Measurements from ENCODE around the gene SYT7. TPM values are rescaled to one million over a fixed set of nuclear protein-coding genes. Genes with fewer than 3 reads are reported as not detected.

Gene SYT7
- polyA plus RNA-seq, 1 donor (not counting 4 experiments of a cell fraction or from before 2014, with no cell fraction given), result 2.6 TPM

- Histone ChIP-seq H3K9me3 (ENCODE audit: control insufficient read depth, low read depth, low read length) (no peaks in the 10 kb centered on the region), H3K9ac (ENCODE audit: control insufficient read depth, extremely low read depth, insufficient read depth, low read length) (no peak overlapping the region)
- dilution Hi-C loops (cut with MboI; ENCODE audit: extremely low pct_ligation_motif_present, low sequenced_read_pairs), result no loop called here
Observed at GRCh38 chr11:61596990-61597389, 16.1 kb upstream of the SYT7 start.

DNA sequence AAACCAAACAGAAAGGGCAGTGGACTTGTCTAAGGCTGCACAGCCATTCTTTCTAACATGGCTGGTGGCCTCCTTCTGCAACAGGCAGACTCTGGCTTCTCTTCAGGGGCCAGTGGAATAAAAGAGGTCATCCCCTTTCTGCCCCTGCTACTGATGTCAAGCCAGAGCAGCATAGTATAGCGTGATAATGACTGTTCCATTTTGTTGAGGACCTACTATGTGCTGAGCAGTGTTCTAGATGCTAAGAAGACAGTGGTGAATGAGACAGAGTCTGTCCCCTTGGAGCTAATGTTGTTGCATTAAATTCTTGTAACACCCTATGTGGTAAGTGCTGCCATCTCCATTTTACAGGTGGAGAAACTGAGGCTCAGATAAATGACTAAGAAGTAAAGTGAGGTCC lies 15.7 kb upstream of the SYT7 start:
- Histone ChIP-seq H4K20me1 (ENCODE audit: control insufficient read depth, extremely low read depth, insufficient read depth, low read length) (no peaks in the 10 kb centered on the region), H3K27me3 (ENCODE audit: control insufficient read depth, extremely low read depth, insufficient read depth, low read length) (peaks cover 15% of the 10 kb centered on the region), H3K4me2 (ENCODE audit: control insufficient read depth, extremely low read depth, insufficient read depth, low read depth, low read length) (no peak overlapping the region), H3K27ac (ENCODE audit: control insufficient read depth, insufficient read depth, low read length) (no peak overlapping the region), H3K4me3 (ENCODE audit: control insufficient read depth in 2 of 3, extremely low read depth in 1 of 3, insufficient read depth in 2 of 3, low read depth in 1 of 3, low read length in 3 of 3) (no peak overlapping the region), H3K9me1 (ENCODE audit: control insufficient read depth, extremely low read depth, insufficient read depth, low read length) (no peaks in the 10 kb centered on the region), H2AFZ (ENCODE audit: control insufficient read depth, low read length) (no peak overlapping the region), H3K9ac (ENCODE audit: control insufficient read depth, extremely low read depth, insufficient read depth, low read length) (no peak overlapping the region), H3K36me3 (ENCODE audit: control insufficient read depth in 2 of 2, extremely low read depth in 1 of 2, insufficient read depth in 2 of 2, low read length in 2 of 2) (no peaks in the 10 kb centered on the region), H3K4me1 (ENCODE audit: control insufficient read depth, extremely low read depth, insufficient read depth, low read length) (peaks cover 12% of the 10 kb centered on the region), H3K9me3 (ENCODE audit: control insufficient read depth, low read depth, low read length) (no peaks in the 10 kb centered on the region), H3K79me2 (ENCODE audit: control insufficient read depth, insufficient read depth, low read length) (no peaks in the 10 kb centered on the region)
- TF ChIP-seq, protein P1, sequence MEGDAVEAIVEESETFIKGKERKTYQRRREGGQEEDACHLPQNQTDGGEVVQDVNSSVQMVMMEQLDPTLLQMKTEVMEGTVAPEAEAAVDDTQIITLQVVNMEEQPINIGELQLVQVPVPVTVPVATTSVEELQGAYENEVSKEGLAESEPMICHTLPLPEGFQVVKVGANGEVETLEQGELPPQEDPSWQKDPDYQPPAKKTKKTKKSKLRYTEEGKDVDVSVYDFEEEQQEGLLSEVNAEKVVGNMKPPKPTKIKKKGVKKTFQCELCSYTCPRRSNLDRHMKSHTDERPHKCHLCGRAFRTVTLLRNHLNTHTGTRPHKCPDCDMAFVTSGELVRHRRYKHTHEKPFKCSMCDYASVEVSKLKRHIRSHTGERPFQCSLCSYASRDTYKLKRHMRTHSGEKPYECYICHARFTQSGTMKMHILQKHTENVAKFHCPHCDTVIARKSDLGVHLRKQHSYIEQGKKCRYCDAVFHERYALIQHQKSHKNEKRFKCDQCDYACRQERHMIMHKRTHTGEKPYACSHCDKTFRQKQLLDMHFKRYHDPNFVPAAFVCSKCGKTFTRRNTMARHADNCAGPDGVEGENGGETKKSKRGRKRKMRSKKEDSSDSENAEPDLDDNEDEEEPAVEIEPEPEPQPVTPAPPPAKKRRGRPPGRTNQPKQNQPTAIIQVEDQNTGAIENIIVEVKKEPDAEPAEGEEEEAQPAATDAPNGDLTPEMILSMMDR (optimal IDR thresholded peaks at IDR 0.05 in 1 of 3, IDR thresholded peaks at IDR 0.05 in 1 of 3, conservative IDR thresholded peaks at IDR 0.05 in 1 of 3; ENCODE audit: extremely low read depth in 1 of 3, insufficient read depth in 2 of 3, low read length in 3 of 3), result no peak
- no peak for TF ChIP-seq EZH2 (IDR thresholded peaks at IDR 0.05; ENCODE audit: low read length)
- DNase-seq (ENCODE audit: low read depth, low spot score) (no peak), FAIRE-seq (no peak)
- dilution Hi-C loops (cut with MboI; ENCODE audit: extremely low pct_ligation_motif_present, low sequenced_read_pairs), result no loop called here

More at GRCh38 chr11:61596990-61597389, 16.1 kb upstream of the SYT7 start:
- peaks cover 12% of the 10 kb centered on the region for H3K4me1 ChIP-seq (ENCODE audit: control insufficient read depth, extremely low read depth, insufficient read depth, low read length)
- peaks cover 11% of the 10 kb centered on the region for H3K27me3 ChIP-seq (ENCODE audit: control insufficient read depth, extremely low read depth, insufficient read depth, low read length)
- no peaks in the 10 kb centered on the region for H3K79me2 ChIP-seq (ENCODE audit: control insufficient read depth, insufficient read depth, low read length)
- H4K20me1 ChIP-seq (ENCODE audit: control insufficient read depth, extremely low read depth, insufficient read depth, low read length), result no peaks in the 10 kb centered on the region
- FAIRE-seq (no peak), DNase-seq (ENCODE audit: low read depth, low spot score) (no peak)
- no peak overlapping the region for H3K4me3 ChIP-seq (ENCODE audit: control insufficient read depth in 2 of 3, extremely low read depth in 1 of 3, insufficient read depth in 2 of 3, low read depth in 1 of 3, low read length in 3 of 3)
- TF ChIP-seq, protein P1 (optimal IDR thresholded peaks at IDR 0.05 in 1 of 3, IDR thresholded peaks at IDR 0.05 in 1 of 3, conservative IDR thresholded peaks at IDR 0.05 in 1 of 3; ENCODE audit: extremely low read depth in 1 of 3, insufficient read depth in 2 of 3, low read length in 3 of 3), result no peak
- TF ChIP-seq EZH2 (IDR thresholded peaks at IDR 0.05; ENCODE audit: low read length), result no peak
- H2AFZ ChIP-seq (ENCODE audit: control insufficient read depth, low read length), result no peak overlapping the region
- no peak overlapping the region for H3K27ac ChIP-seq (ENCODE audit: control insufficient read depth, insufficient read depth, low read length)
- H3K9me1 ChIP-seq (ENCODE audit: control insufficient read depth, extremely low read depth, insufficient read depth, low read length), result no peaks in the 10 kb centered on the region
- no peak overlapping the region for H3K4me2 ChIP-seq (ENCODE audit: control insufficient read depth, extremely low read depth, insufficient read depth, low read depth, low read length)
- no peaks in the 10 kb centered on the region for H3K36me3 ChIP-seq (ENCODE audit: control insufficient read depth in 2 of 2, extremely low read depth in 1 of 2, insufficient read depth in 2 of 2, low read length in 2 of 2)
